ENCODE measurements around the gene GRSF1. TPM values are rescaled to one million over a fixed set of nuclear protein-coding genes. Genes with fewer than 3 reads are reported as not detected.

GRSF1 gene
- total and polyA plus RNA-seq, 2 donors (not counting 1 experiment from before 2014, with no cell fraction given): 23.7 to 43.2 TPM

- no peak for DNase-seq
- Mint-ChIP-seq H3K9me3 (ENCODE audit: insufficient read depth) (no peaks in the 10 kb centered on the region), H3K4me1 (peaks cover 2% of the 10 kb centered on the region), H3K27ac (no peak overlapping the region), H3K4me3 (no peak overlapping the region), H3K27me3 (no peaks in the 10 kb centered on the region)
- H4K20me1 ChIP-seq (ENCODE audit: control insufficient read depth, insufficient read depth, low read length, poor library complexity, severe bottlenecking): no peaks in the 10 kb centered on the region
- no peak overlapping the region for H3K9ac ChIP-seq (ENCODE audit: low read length)
- TF ChIP-seq CTCF (IDR thresholded peaks at IDR 0.05): no peak
- no peak for TF ChIP-seq EZH2 (IDR thresholded peaks at IDR 0.05; ENCODE audit: borderline replicate concordance, insufficient read depth, low read depth, low read length, poor library complexity, severe bottlenecking)
- H2AFZ ChIP-seq (ENCODE audit: insufficient read depth, low read depth, low read length, poor library complexity, severe bottlenecking): no peak overlapping the region
- POLR2A ChIA-PET: no interaction called here
- H3K4me3 ChIP-seq (ENCODE audit: control extremely low read depth in 1 of 5, extremely low read depth in 1 of 5, insufficient read depth in 1 of 5, low read depth in 2 of 5, low read length in 4 of 5): no peak overlapping the region
- H3K79me2 ChIP-seq (ENCODE audit: control insufficient read depth, insufficient read depth, low read length): no peaks in the 10 kb centered on the region
- H3K27ac ChIP-seq (ENCODE audit: low read length in 2 of 2): no peak overlapping the region
- WGBS (ENCODE audit: insufficient coverage): 100% methylated on average over 1 of the region's 5 CpGs
- no peaks in the 10 kb centered on the region for H3K4me1 ChIP-seq (ENCODE audit: control insufficient read depth in 2 of 2, insufficient read depth in 2 of 2, low read length in 2 of 2)
- H3K36me3 ChIP-seq (replicated peaks in 1 of 2; ENCODE audit: control extremely low read depth in 1 of 2, control insufficient read depth in 1 of 2, extremely low read depth in 1 of 2, insufficient read depth in 2 of 2, low read length in 1 of 2): peaks cover 8 to 37% of the 10 kb centered on the region in 2 experiments
- no peak for ATAC-seq (ENCODE audit: low read depth)
- CTCF ChIA-PET: no interaction called here
- no peaks in the 10 kb centered on the region for H3K9me3 ChIP-seq (ENCODE audit: control extremely low read depth in 1 of 3, control insufficient read depth in 2 of 3, insufficient read depth in 1 of 3, low read length in 2 of 3)
- intact Hi-C loops (cut with micrococcal nuclease): no loop called here
- H3K27me3 ChIP-seq (replicated peaks in 1 of 4; ENCODE audit: control extremely low read depth in 1 of 4, control insufficient read depth in 3 of 4, insufficient read depth in 4 of 4, low read length in 3 of 4): no peaks in the 10 kb centered on the region
- no peak overlapping the region for H3K4me2 ChIP-seq (replicated peaks; ENCODE audit: low read depth, low read length, poor library complexity, severe bottlenecking)
Measured at GRCh38 chr4:70787496-70787895, 52.2 kb downstream of the GRSF1 start.

GRCh38 chr4:70783096-70783495 is 56.6 kb downstream of the GRSF1 start:
- H3K36me3 ChIP-seq (replicated peaks in 1 of 2; ENCODE audit: control extremely low read depth in 1 of 2, control insufficient read depth in 1 of 2, extremely low read depth in 1 of 2, insufficient read depth in 2 of 2, low read length in 1 of 2): peaks cover 5 to 25% of the 10 kb centered on the region in 2 experiments
- no peak overlapping the region for H3K4me2 ChIP-seq (replicated peaks; ENCODE audit: low read depth, low read length, poor library complexity, severe bottlenecking)
- no peak overlapping the region for H3K9ac ChIP-seq (ENCODE audit: low read length)
- no peaks in the 10 kb centered on the region for H3K9me3 Mint-ChIP-seq (ENCODE audit: insufficient read depth)
- no peak for TF ChIP-seq CTCF (IDR thresholded peaks at IDR 0.05)
- no peak for TF ChIP-seq EZH2 (IDR thresholded peaks at IDR 0.05; ENCODE audit: borderline replicate concordance, insufficient read depth, low read depth, low read length, poor library complexity, severe bottlenecking)
- H3K27ac ChIP-seq (ENCODE audit: low read length in 2 of 2): no peak overlapping the region
- ATAC-seq (ENCODE audit: low read depth): no peak
- H3K4me3 ChIP-seq (ENCODE audit: control extremely low read depth in 1 of 5, extremely low read depth in 1 of 5, insufficient read depth in 1 of 5, low read depth in 2 of 5, low read length in 4 of 5): no peak overlapping the region
- no peak overlapping the region for H2AFZ ChIP-seq (ENCODE audit: insufficient read depth, low read depth, low read length, poor library complexity, severe bottlenecking)
- no peak overlapping the region for H3K4me3 Mint-ChIP-seq
- WGBS (ENCODE audit: insufficient coverage): no CpG with 5 or more reads among the region's 4 CpGs
- intact Hi-C loops (cut with micrococcal nuclease): no loop called here
- no peaks in the 10 kb centered on the region for H3K9me3 ChIP-seq (ENCODE audit: control extremely low read depth in 1 of 3, control insufficient read depth in 2 of 3, insufficient read depth in 1 of 3, low read length in 2 of 3)
- no peaks in the 10 kb centered on the region for H3K27me3 Mint-ChIP-seq
- no peaks in the 10 kb centered on the region for H4K20me1 ChIP-seq (ENCODE audit: control insufficient read depth, insufficient read depth, low read length, poor library complexity, severe bottlenecking)
- H3K4me1 Mint-ChIP-seq: no peaks in the 10 kb centered on the region
- H3K27ac Mint-ChIP-seq: no peak overlapping the region
- POLR2A ChIA-PET: no interaction called here
- no peaks in the 10 kb centered on the region for H3K79me2 ChIP-seq (ENCODE audit: control insufficient read depth, insufficient read depth, low read length)
- DNase-seq: no peak
- no peaks in the 10 kb centered on the region for H3K4me1 ChIP-seq (ENCODE audit: control insufficient read depth in 2 of 2, insufficient read depth in 2 of 2, low read length in 2 of 2)
- H3K27me3 ChIP-seq (replicated peaks in 1 of 4; ENCODE audit: control extremely low read depth in 1 of 4, control insufficient read depth in 3 of 4, insufficient read depth in 4 of 4, low read length in 3 of 4): no peaks in the 10 kb centered on the region
- CTCF ChIA-PET: no interaction called here

Measured in B cell (primary cell).